Testis (tissue), 3 donors: Measurements from ENCODE around the gene ATG7. TPM values are rescaled to one million over a fixed set of nuclear protein-coding genes. Genes with fewer than 3 reads are reported as not detected.

ENCODE experiments used
- DNase-seq: peaks from one replicate; pipeline ENCODE4 v3.0.0-alpha.2; 2019
- H3K27ac ChIP-seq, 2 donors: fragments of 200-600 bp; sonication (generic); one replicate each; pipeline ENCODE4 v1.5.1; 2019
- H3K27me3 ChIP-seq: fragments of 200-600 bp; sonication (generic); one replicate; pipeline ENCODE4 v1.5.1; 2019
- H3K36me3 ChIP-seq: fragments of 200-600 bp; sonication (generic); one replicate; pipeline ENCODE4 v1.5.1; 2017; ENCODE audit warnings: low read depth; ENCODE audit errors: missing control alignments
- H3K4me1 ChIP-seq: fragments of 200-600 bp; sonication (generic); one replicate; pipeline ENCODE4 v1.5.1; 2019
- H3K4me3 ChIP-seq, 2 donors: fragments of 200-600 bp; sonication (generic); one replicate each; pipeline ENCODE4 v1.5.1; 2017 to 2019
- H3K9me3 ChIP-seq: fragments of 200-600 bp; sonication (generic); one replicate; pipeline ENCODE4 v1.5.1; 2017
- CTCF ChIP-seq, 3 experiments: fragments of 450-650 bp in 2 of 3; fragments of 200-600 bp in 1 of 3; sonication (generic) in 1 of 3; IDR thresholded peaks; one replicate each; pipeline ENCODE4 v1.5.1; 2016 to 2019; ENCODE audit warnings: antibody characterized with exemption in 3 of 3, mild to moderate bottlenecking in 2 of 3, moderate library complexity in 1 of 3
- POLR2A ChIP-seq: fragments of 450-650 bp; IDR thresholded peaks from one replicate; pipeline ENCODE4 v1.6.1; 2017; ENCODE audit warnings: antibody characterized with exemption, mild to moderate bottlenecking, moderate library complexity
- WGBS, 2 donors: methylation state at CpG; one replicate each; pipeline ENCODE4 v1.1.5; 2018; 5-methylcytosine and 5-hydroxymethylcytosine counted together
- intact Hi-C: fragments of 100-400 bp; cut with DNase I; formaldehyde crosslinking; loops from one replicate; pipeline ENCODE4 v1.15.1; 2023; ENCODE audit warnings: low total_unique reads
- polyA plus RNA-seq: library from polyadenylated mRNA; stranded (reverse); fragments of 350-450 nt; fragmentation: Illumina TruSeq; extraction: RNeasy Lipid Tissue Mini Kit (QIAGEN cat#74804); gene quantifications from one replicate; pipeline ENCODE4 v1.2.3, GENCODE V29; 2014; ENCODE audit warnings: low read depth, low replicate concordance; ENCODE audit not compliant: insufficient read depth
- total RNA-seq, 2 donors: library from RNA; depleted of rRNA; stranded (reverse); fragments of >200 nt; gene quantifications; one replicate each; pipeline ENCODE4 v1.2.3, GENCODE V29; 2016

The ATG7 gene
- total and polyA plus RNA-seq, 3 donors from 2014 or later: 52.9 to 95.4 (median 86.0) TPM

- H3K4me1 ChIP-seq: no peaks in the 10 kb centered on the region
- DNase-seq: peak; percentile 41
- TF ChIP-seq CTCF (IDR thresholded peaks at IDR 0.05) (no peak), POLR2A (no peak)
- H3K9me3 ChIP-seq: no peaks in the 10 kb centered on the region
- H3K36me3 ChIP-seq: no peaks in the 10 kb centered on the region
- no peak overlapping the region for H3K27ac ChIP-seq
- no peaks in the 10 kb centered on the region for H3K27me3 ChIP-seq
- intact Hi-C loops: no loop called here
- WGBS, 2 donors: 48 to 73% methylated on average over 2 of the region's 2 CpGs
- H3K4me3 ChIP-seq: no peak overlapping the region
These were observed 173.7 kb downstream of the ATG7 start for GRCh38 chr3:11445883-11446282.

- TF ChIP-seq POLR2A (no peak), CTCF (IDR thresholded peaks at IDR 0.05) (no peak)
These were observed 175.5 kb downstream of the ATG7 start for GRCh38 chr3:11447584-11448200.

GRCh38 chr3:11450015-11450414 lies 177.8 kb downstream of the ATG7 start:
- intact Hi-C loops: no loop called here
- WGBS, 2 donors: 71 to 85% methylated on average over 2 of the region's 2 CpGs
- no peaks in the 10 kb centered on the region for H3K27me3 ChIP-seq
- H3K4me3 ChIP-seq: no peak overlapping the region
- no peak overlapping the region for H3K27ac ChIP-seq
- no peak for DNase-seq
- no peaks in the 10 kb centered on the region for H3K9me3 ChIP-seq
- no peaks in the 10 kb centered on the region for H3K4me1 ChIP-seq
- TF ChIP-seq POLR2A: no peak
- no peak for TF ChIP-seq CTCF (IDR thresholded peaks at IDR 0.05)
- no peaks in the 10 kb centered on the region for H3K36me3 ChIP-seq

More at GRCh38 chr3:11447584-11448200, 175.5 kb downstream of the ATG7 start:
- no peak for DNase-seq
- intact Hi-C loops: no loop called here
- no peaks in the 10 kb centered on the region for H3K9me3 ChIP-seq
- H3K27ac ChIP-seq: no peak overlapping the region
- WGBS, 2 donors: 36 to 50% methylated on average over 2 of the region's 2 CpGs
- no peaks in the 10 kb centered on the region for H3K4me1 ChIP-seq
- no peaks in the 10 kb centered on the region for H3K36me3 ChIP-seq
- H3K27me3 ChIP-seq: no peaks in the 10 kb centered on the region
- H3K4me3 ChIP-seq: no peak overlapping the region

- H3K36me3 ChIP-seq: no peaks in the 10 kb centered on the region
- intact Hi-C loops: no loop called here
- H3K4me3 ChIP-seq: no peak overlapping the region
- no peaks in the 10 kb centered on the region for H3K9me3 ChIP-seq
- no peaks in the 10 kb centered on the region for H3K27me3 ChIP-seq
- no peak overlapping the region for H3K27ac ChIP-seq
- H3K4me1 ChIP-seq: no peaks in the 10 kb centered on the region
- 82 to 88% methylated on average over 5 of the region's 5 CpGs for WGBS, 2 donors
- no peak for DNase-seq
- TF ChIP-seq CTCF (IDR thresholded peaks at IDR 0.05): no peak
- no peak for TF ChIP-seq POLR2A
These were observed 180.1 kb downstream of the ATG7 start for GRCh38 chr3:11452312-11452711.
